Endothelial cell of umbilical vein (primary cell): ENCODE data around the gene TNS1. TPM values are rescaled to one million over a fixed set of nuclear protein-coding genes. Genes with fewer than 3 reads are reported as not detected.
A peak's percentile ranks its signal among the peaks of the same experiment; 100 is the strongest.

ENCODE experiments used
- BruUV-seq: library from RNA; stranded (reverse); fragments of 400-500 nt; replicated peaks from 2 replicates; lab custom pipeline; 2021; lab: Mats Ljungman, UMichigan
- CTCF ChIA-PET: fragments of 300-600, 350-600 bp; sonication (Branson Sonifier 250); formaldehyde crosslinking; loops from one replicate; lab custom pipeline; 2021; ENCODE audit warnings: antibody characterized with exemption, inconsistent platforms; lab: Charles Lee
- POLR2A ChIA-PET: fragments of 300-600, 350-600 bp; sonication (Branson Sonifier 250); formaldehyde crosslinking; loops from one replicate; lab custom pipeline; 2021; ENCODE audit warnings: antibody characterized with exemption, inconsistent platforms; lab: Charles Lee
- DNase-seq: peaks from one replicate; pipeline ENCODE4 v3.0.0-alpha.2; 2011; ENCODE audit warnings: low read depth, low spot score
- FAIRE-seq: peaks from 2 replicates; lab custom pipeline; 2011; peaks lifted over from hg19 to GRCh38; lab: Jason Lieb, UNC
- H2AFZ ChIP-seq: 2 replicates; pipeline ENCODE4 v1.6.0; 2012; ENCODE audit warnings: low read depth, low read length, control low read depth, inconsistent platforms
- H3K27ac ChIP-seq: 2 replicates; pipeline ENCODE4 v1.5.1; 2011; ENCODE audit warnings: low read depth, mild to moderate bottlenecking, control low read depth, low read length, moderate library complexity; ENCODE audit not compliant: insufficient read depth
- H3K27me3 ChIP-seq, 2 experiments: 2 replicates each; pipeline versions ENCODE4 v1.6.0 to v1.6.1; 2011; ENCODE audit warnings: low read length in 2 of 2, mixed read lengths in 1 of 2; ENCODE audit not compliant: control insufficient read depth in 2 of 2, insufficient read depth in 2 of 2
- H3K36me3 ChIP-seq, 2 experiments: 2 replicates in 1 of 2; 3 replicates in 1 of 2; pipeline ENCODE4 v1.5.1; 2011; ENCODE audit warnings: low read length in 2 of 2, mild to moderate bottlenecking in 1 of 2, moderate library complexity in 1 of 2; ENCODE audit not compliant: control insufficient read depth in 2 of 2, insufficient read depth in 2 of 2; ENCODE audit errors: extremely low read depth in 1 of 2
- H3K4me1 ChIP-seq: 3 replicates; pipeline ENCODE4 v1.5.1; 2011; ENCODE audit warnings: mild to moderate bottlenecking, low read length; ENCODE audit not compliant: control insufficient read depth, insufficient read depth; ENCODE audit errors: extremely low read depth
- H3K4me2 ChIP-seq: 2 replicates; pipeline ENCODE4 v1.6.1; 2011; ENCODE audit warnings: low read length, control low read depth, mixed read lengths; ENCODE audit not compliant: insufficient read depth
- H3K4me3 ChIP-seq, 3 experiments: fragments of 200-600 bp in 1 of 3; sonication (generic), shearing (Covaris generic) in 1 of 3; replicated peaks in 1 of 3; 2 replicates each; pipeline ENCODE4 v1.5.1; 2011 to 2016; ENCODE audit warnings: control low read depth in 3 of 3, low read length in 3 of 3, mild to moderate bottlenecking in 2 of 3, inconsistent platforms in 1 of 3, low read depth in 1 of 3, moderate library complexity in 1 of 3; ENCODE audit not compliant: insufficient read depth in 1 of 3
- H3K79me2 ChIP-seq: 2 replicates; pipeline ENCODE4 v1.6.0; 2012; ENCODE audit warnings: low read length, inconsistent platforms; ENCODE audit not compliant: control insufficient read depth, insufficient read depth
- H3K9ac ChIP-seq: replicated peaks from 2 replicates; pipeline ENCODE3; 2011; ENCODE audit warnings: low read length, control low read depth; ENCODE audit not compliant: insufficient read depth; ENCODE audit errors: extremely low read depth
- H3K9me1 ChIP-seq: replicated peaks from 3 replicates; pipeline ENCODE4 v1.6.0; 2011; ENCODE audit warnings: mild to moderate bottlenecking, low read length; ENCODE audit not compliant: control insufficient read depth, insufficient read depth; ENCODE audit errors: extremely low read depth
- H3K9me3 ChIP-seq: replicated peaks from 2 replicates; pipeline ENCODE4 v1.5.1; 2012; ENCODE audit warnings: low read length, inconsistent platforms; ENCODE audit not compliant: control insufficient read depth, insufficient read depth
- H4K20me1 ChIP-seq: replicated peaks from 2 replicates; pipeline ENCODE3; 2011; ENCODE audit warnings: mild to moderate bottlenecking, low read length; ENCODE audit not compliant: control insufficient read depth, insufficient read depth; ENCODE audit errors: extremely low read depth
- EZH2 ChIP-seq: IDR thresholded peaks from 2 replicates; pipeline ENCODE4 v1.6.1; 2012; ENCODE audit warnings: borderline replicate concordance, low read depth, mild to moderate bottlenecking, moderate library complexity, low read length, inconsistent platforms; ENCODE audit not compliant: severe bottlenecking
- FOS ChIP-seq: IDR thresholded peaks from 2 replicates; pipeline ENCODE4 v1.6.1; 2011; ENCODE audit warnings: mild to moderate bottlenecking, low read length, moderate library complexity, borderline replicate concordance; ENCODE audit not compliant: insufficient read depth
- GATA2 ChIP-seq: IDR thresholded peaks from 2 replicates; pipeline ENCODE4 v1.7.0; 2011; ENCODE audit warnings: low read depth, mild to moderate bottlenecking, moderate library complexity, mixed read lengths, low read length; ENCODE audit not compliant: insufficient read length, insufficient read depth
- JUN ChIP-seq: IDR thresholded peaks from 2 replicates; pipeline ENCODE4 v1.6.1; 2011; ENCODE audit warnings: borderline replicate concordance, low read depth; ENCODE audit not compliant: insufficient read length, insufficient read depth
- MYC ChIP-seq: IDR thresholded peaks from one replicate; pipeline ENCODE4 v1.6.1; 2011; ENCODE audit warnings: mild to moderate bottlenecking, low read depth, low read length
- POLR2A ChIP-seq: IDR thresholded peaks from 2 replicates; pipeline ENCODE4 v1.6.1; 2012; ENCODE audit warnings: low read depth, mild to moderate bottlenecking, control low read depth, low read length
- POLR2AphosphoS5 ChIP-seq: IDR thresholded peaks from 2 replicates; pipeline ENCODE4 v1.6.1; 2012; ENCODE audit warnings: low read depth, mild to moderate bottlenecking, control low read depth, low read length, moderate library complexity; ENCODE audit not compliant: insufficient read depth
- dilution Hi-C: fragments of 300-500 bp; cut with MboI; formaldehyde crosslinking; loops from one replicate; pipeline ENCODE4 v1.15.0; 2019; ENCODE audit warnings: low sequenced_read_pairs; ENCODE audit not compliant: extremely low pct_ligation_motif_present
- intact Hi-C: fragments of 100-400 bp; cut with micrococcal nuclease; formaldehyde crosslinking; loops from one replicate; pipeline ENCODE4 v1.10.0; 2022
- polyA plus RNA-seq, 4 experiments: library from polyadenylated mRNA; depleted of rRNA in 3 of 4; stranded (reverse) in 3 of 4; unstranded in 1 of 4; fragments of >200 nt; gene quantifications; 2 replicates each; pipeline versions ENCODE4 v1.2.1 to v1.2.3, GENCODE V29; 2011 to 2012; ENCODE audit warnings: missing spikeins in 1 of 4
- total RNA-seq: library from RNA; stranded (reverse); gene quantifications from 2 replicates; pipeline ENCODE4 v1.2.3, GENCODE V29; 2021
- TF ChIP-seq, protein P1 (sequence below), 2 donors: IDR thresholded peaks; 1 replicate in 1 of 2; 2 replicates in 1 of 2; pipeline ENCODE4 v1.5.1; 2011; ENCODE audit warnings: low read length in 2 of 2, mild to moderate bottlenecking in 2 of 2, moderate library complexity in 2 of 2, control low read depth in 1 of 2, inconsistent platforms in 1 of 2, low read depth in 1 of 2; ENCODE audit not compliant: insufficient read depth in 1 of 2; ENCODE audit errors: extremely low read depth in 1 of 2

Gene TNS1
- total and polyA plus RNA-seq, 2 donors (not counting 3 experiments of a cell fraction or from before 2014, with no cell fraction given) = 11.0 to 52.1 TPM

- FAIRE-seq = peak; percentile 73
- no peaks in the 10 kb centered on the region for H3K36me3 ChIP-seq
- dilution Hi-C loops = no loop called here
- TF ChIP-seq FOS = no peak
- no peak for TF ChIP-seq EZH2
- no peak for TF ChIP-seq GATA2
- TF ChIP-seq POLR2A = no peak
- TF ChIP-seq, protein P1, sequence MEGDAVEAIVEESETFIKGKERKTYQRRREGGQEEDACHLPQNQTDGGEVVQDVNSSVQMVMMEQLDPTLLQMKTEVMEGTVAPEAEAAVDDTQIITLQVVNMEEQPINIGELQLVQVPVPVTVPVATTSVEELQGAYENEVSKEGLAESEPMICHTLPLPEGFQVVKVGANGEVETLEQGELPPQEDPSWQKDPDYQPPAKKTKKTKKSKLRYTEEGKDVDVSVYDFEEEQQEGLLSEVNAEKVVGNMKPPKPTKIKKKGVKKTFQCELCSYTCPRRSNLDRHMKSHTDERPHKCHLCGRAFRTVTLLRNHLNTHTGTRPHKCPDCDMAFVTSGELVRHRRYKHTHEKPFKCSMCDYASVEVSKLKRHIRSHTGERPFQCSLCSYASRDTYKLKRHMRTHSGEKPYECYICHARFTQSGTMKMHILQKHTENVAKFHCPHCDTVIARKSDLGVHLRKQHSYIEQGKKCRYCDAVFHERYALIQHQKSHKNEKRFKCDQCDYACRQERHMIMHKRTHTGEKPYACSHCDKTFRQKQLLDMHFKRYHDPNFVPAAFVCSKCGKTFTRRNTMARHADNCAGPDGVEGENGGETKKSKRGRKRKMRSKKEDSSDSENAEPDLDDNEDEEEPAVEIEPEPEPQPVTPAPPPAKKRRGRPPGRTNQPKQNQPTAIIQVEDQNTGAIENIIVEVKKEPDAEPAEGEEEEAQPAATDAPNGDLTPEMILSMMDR (IDR thresholded peaks at IDR 0.05; ENCODE audit: extremely low read depth in 1 of 2, insufficient read depth in 1 of 2, low read depth in 1 of 2, low read length in 2 of 2) = no peak
- peak; percentile 45 for TF ChIP-seq POLR2AphosphoS5
- TF ChIP-seq JUN = peak; percentile 69
- no peak for TF ChIP-seq MYC
- DNase-seq = peak; percentile 42
- ChIA-PET CTCF (interaction anchor here (1.0 to 2.0 kb wide), 4 partner anchors 14 to 74 kb away, joined by 3 to 15 read pairs (median 4); no protein-coding TSS in a partner anchor), POLR2A (no interaction called here)
- no peak overlapping the region for H3K4me3 ChIP-seq
- BruUV-seq = no TSS peak
- H3K4me2 ChIP-seq = no peak overlapping the region
- H3K9ac ChIP-seq = no peak overlapping the region
- H2AFZ ChIP-seq = no peak overlapping the region
- no peaks in the 10 kb centered on the region for H3K9me1 ChIP-seq
- H3K4me1 ChIP-seq = peaks cover 16% of the 10 kb centered on the region
- peak overlapping the region; percentile 44 for H3K27ac ChIP-seq
- H4K20me1 ChIP-seq = no peaks in the 10 kb centered on the region
- intact Hi-C loops = loop anchor here (2.0 kb wide), 2 partner anchors 15 to 17 kb away; no protein-coding TSS in a partner anchor
- H3K9me3 ChIP-seq = no peaks in the 10 kb centered on the region
- H3K79me2 ChIP-seq = no peaks in the 10 kb centered on the region
- no peaks in the 10 kb centered on the region for H3K27me3 ChIP-seq
Observed at GRCh38 chr2:217919781-217920351, 82.9 kb downstream of the TNS1 start.
